Erythroblast (primary cell): ENCODE measurements around the gene ARV1.

ENCODE experiments used
- GATA1 ChIP-seq: IDR thresholded peaks from 2 replicates; pipeline ENCODE4 v1.6.1; 2011; ENCODE audit warnings: low read depth, mild to moderate bottlenecking, control low read depth, low read length, moderate library complexity
- POLR2A ChIP-seq: IDR thresholded peaks from 2 replicates; pipeline ENCODE4 v1.6.1; 2011; ENCODE audit warnings: mild to moderate bottlenecking, low read length

DNA sequence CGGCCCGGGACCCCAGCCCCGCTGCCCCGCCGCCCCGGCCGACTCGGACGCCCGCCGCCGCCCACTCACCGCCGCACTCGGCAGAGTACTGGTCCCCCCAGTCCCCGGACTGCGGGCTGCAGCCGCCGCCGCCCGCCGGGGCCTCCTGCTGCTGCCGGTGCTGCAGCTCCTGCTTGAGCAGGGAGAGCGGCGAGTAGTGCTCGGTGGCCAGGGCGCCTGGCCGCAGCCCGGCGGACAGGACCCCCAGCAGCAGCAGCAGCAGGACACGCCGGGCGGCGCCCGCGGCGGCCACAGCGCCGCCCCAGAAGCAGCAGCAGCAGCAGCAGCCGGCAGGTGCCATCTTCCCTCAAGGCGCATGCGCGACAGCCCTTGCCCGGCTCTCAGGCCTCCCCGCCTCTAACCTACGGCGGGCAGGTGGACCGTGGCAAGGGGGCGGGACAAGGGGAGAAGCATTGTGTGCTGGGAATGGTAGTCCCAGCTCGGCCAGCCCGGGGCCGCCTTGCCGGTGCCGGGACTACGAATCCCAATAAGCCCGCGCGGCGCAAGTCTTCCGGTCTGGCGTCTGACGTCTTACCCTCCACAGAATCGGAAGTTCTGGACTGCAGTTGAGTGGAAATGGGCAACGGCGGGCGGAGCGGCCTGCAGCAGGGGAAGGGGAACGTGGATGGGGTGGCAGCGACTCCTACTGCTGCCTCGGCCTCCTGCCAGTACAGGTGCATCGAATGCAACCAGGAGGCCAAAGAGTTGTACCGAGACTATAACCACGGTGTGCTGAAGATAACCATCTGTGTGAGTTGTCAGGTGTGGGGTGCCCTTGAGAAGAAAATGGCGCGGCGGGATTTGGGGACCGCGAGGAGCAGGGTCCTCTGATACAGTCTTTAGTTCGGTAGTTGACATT, at the start of gene ARV1, which contains the start of gene TTC13:
- TF ChIP-seq POLR2A (peak; percentile 98), GATA1 (no peak)
